Cerebellar nuclear complex (tissue), 1 donor: Measurements from ENCODE around the gene TRABD.

Experiments used
- DNase-seq, 2 experiments: peaks; one replicate each; lab custom pipeline; 2025; lab: John Stamatoyannopoulos, UW

The TRABD gene

DNA sequence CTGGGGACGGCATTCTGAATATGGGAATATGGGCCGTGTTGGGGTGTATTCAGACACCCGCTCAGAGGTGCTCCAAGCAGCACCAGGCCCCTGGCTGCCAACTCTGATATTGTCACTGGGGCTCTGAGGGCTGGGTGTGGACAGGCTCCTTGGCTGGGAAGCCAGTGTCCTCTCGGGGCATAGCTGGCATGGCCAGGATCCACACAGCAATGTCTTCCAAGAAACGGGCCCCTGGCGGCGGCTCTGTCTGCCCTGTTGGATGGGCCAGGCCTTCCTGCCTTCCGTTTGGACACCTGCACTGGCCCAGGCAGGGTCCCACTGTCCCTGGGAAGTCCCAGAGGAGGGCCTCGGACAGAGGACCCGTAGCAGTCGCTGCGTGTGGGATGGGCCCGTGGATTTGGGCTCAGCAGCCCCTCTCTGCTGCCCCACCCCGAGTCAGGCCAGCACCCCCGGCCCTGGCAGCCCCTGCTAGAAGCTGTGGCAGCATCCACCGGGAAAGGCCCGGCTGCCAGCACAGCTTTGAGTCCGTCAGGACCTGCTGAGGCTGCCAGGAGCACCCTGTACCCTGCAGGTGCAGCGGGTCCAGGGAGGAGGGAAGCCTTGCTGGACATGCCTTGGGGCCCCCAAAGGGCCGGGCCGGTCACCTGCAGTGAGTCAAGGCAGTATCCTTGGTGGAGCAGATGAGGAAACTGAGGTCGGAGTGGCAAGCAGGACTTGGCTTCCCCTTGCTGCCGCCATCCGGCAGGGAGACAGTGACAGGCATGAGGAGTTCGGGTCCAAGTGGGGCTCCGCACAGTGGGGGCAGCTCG, 11.1 kb upstream of the TRABD start:
- DNase-seq: peak in 1 of 2 experiments; percentile 23

DNA sequence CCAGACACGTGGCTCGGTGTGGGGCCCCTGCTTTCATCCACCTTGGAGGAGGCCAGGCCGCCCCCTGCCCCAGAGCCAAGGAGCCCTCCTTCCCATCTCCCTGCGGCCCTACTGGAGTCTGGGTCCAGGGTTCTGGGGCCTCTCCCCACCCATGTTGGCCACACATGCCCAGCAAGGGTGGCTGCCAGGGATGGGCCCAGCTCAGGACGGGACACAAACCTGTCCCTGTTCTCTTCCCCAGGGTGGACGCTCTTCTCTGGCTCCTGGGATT, 10.6 kb upstream of the TRABD start:
- DNase-seq: no peak

DNA sequence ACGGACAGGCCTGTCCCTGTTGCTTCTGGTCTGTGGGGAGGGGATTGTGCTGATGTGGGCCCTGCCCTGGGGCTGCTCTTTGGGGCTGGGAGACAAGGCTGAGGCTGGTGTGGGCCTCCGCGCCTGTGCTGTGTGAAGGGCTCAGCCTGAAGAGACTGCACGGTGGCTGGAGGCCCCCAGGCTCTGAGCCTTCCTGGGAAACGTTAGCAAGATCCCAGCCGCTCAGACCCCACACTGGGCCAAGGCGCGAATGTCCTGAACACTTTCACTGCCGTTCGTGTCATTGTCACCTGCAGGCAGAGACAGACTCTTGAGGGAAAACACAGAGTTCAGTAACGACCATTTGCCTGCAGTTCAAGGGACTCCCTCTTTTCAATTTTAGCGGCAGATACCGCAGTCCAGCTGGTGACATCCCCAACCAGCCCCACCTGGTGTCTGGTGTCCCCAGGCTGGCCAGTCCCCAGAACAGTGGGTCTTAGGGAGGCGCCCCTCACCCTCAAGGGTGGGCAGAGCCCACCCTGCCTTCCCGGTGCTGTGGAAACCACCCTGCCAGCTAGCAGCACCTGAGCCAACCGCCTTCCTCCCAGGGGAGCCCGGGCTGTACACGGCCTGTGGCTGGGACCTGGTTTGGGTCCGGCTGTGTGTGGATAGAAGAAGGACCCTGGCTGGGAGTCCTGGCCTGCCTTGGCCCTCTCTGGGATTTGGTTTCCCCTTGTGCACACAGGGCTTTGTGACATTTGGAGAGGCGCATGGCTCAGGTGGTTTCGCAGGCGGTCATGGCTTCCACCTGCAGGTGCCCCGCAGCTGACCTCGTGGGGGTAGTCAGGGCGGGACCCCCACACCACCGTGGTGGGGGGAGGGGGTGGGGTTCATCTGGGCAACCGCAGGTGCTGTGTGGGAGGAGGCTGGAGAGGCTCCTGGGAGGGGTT, 9.5 kb upstream of the TRABD start:
- DNase-seq: no peak

DNA sequence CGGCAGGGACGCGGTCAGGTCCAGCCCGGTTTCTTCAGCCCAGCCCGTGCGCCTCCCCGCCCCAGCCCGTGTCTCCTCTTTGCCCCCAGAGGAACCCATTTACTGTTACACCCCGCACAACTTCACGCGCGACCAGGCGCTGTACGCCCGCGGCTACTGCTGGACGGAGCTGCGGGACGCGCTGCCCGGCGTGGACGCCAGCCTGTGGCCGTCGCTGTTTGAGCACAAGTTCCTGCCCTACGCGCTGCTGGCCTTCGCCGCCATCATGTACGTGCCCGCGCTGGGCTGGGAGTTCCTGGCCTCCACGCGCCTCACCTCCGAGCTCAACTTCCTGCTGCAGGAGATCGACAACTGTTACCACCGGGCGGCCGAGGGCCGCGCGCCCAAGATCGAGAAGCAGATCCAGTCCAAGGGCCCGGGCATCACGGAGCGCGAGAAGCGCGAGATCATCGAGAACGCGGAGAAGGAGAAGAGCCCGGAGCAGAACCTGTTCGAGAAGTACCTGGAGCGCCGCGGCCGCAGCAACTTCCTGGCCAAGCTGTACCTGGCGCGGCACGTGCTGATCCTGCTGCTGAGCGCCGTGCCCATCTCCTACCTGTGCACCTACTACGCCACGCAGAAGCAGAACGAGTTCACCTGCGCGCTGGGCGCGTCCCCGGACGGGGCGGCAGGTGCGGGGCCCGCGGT, 8.7 kb upstream of the TRABD start:
- DNase-seq: no peak

DNA sequence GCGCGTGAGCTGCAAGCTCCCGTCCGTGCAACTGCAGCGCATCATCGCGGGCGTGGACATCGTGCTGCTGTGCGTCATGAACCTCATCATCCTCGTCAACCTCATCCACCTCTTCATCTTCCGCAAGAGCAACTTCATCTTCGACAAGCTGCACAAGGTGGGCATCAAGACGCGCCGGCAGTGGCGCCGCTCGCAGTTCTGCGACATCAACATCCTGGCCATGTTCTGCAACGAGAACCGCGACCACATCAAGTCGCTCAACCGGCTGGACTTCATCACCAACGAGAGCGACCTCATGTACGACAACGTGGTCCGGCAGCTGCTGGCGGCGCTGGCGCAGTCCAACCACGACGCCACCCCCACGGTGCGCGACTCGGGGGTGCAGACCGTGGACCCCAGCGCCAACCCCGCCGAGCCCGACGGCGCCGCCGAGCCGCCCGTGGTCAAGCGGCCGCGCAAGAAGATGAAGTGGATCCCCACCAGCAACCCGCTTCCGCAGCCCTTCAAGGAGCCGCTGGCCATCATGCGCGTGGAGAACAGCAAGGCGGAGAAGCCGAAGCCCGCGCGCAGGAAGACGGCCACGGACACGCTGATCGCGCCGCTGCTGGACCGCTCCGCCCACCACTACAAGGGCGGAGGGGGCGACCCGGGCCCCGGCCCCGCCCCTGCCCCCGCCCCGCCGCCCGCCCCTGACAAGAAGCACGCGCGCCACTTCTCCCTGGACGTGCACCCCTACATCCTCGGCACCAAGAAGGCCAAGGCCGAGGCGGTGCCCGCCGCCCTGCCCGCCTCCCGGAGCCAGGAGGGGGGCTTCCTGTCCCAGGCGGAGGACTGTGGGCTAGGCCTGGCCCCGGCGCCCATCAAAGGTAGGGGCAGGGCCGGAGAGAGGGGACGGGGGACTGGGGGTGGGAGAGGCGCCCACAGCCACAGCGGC, 7.9 kb upstream of the TRABD start:
- DNase-seq: no peak

DNA sequence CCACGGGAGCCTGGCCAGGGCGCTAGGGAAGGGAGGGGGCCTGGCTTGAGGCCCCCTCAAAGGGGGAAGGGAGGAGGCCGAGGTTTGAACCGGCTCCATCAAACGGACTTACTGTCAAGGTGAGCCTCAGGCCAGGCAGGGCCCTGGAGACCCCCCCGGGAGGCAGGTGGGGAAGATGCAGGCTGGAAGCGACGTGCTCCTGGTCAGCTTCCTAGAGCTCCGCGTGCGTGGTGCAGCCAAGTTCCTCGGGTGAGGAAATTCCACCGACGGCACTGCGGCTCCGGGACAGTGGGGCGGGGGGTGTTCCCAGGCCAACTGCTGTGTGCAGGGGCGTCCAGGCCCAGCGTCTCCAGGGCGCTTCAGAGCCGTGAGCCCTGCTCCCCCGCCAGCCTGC, 7.2 kb upstream of the TRABD start:
- no peak for DNase-seq

DNA sequence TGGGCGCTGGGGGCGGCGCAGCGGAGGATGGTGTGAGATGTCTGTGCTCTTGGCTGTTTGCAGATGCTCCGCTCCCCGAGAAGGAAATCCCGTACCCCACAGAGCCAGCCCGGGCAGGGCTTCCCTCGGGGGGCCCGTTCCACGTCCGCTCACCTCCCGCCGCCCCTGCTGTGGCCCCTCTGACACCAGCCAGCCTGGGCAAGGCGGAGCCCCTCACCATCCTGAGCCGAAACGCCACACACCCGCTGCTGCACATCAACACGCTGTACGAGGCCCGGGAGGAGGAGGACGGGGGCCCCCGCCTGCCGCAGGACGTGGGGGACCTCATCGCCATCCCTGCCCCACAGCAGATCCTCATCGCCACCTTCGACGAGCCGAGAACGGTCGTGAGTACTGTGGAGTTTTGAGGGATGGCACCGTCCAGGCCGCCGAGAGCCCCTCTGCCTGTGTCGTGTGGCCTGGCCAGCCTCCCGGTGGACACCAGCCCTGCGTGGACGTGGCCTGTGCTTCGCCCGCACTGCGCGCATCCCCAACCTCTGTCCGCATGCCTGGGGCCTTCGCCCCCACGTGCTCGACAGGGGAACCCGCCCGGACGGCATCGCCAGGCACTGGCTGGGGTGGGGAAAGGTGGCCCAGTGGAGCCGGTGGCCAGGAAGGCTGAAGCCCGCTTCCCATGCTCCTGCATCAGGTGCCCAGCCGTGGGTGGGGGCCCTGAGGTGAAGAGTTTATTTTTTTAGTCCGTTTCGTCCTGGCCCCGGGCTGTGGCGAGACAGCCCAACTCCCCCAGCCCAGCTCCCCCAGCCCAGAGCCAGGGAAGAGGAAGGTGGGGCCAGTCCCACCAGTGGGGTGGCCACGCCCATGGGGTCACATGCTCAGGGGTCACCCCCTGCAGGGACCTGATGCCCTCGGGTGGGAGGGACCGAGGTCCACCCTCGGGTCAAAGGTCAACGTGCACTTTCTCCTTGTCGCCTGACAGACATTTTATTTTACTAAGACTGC, 6.5 kb upstream of the TRABD start:
- DNase-seq: no peak

DNA sequence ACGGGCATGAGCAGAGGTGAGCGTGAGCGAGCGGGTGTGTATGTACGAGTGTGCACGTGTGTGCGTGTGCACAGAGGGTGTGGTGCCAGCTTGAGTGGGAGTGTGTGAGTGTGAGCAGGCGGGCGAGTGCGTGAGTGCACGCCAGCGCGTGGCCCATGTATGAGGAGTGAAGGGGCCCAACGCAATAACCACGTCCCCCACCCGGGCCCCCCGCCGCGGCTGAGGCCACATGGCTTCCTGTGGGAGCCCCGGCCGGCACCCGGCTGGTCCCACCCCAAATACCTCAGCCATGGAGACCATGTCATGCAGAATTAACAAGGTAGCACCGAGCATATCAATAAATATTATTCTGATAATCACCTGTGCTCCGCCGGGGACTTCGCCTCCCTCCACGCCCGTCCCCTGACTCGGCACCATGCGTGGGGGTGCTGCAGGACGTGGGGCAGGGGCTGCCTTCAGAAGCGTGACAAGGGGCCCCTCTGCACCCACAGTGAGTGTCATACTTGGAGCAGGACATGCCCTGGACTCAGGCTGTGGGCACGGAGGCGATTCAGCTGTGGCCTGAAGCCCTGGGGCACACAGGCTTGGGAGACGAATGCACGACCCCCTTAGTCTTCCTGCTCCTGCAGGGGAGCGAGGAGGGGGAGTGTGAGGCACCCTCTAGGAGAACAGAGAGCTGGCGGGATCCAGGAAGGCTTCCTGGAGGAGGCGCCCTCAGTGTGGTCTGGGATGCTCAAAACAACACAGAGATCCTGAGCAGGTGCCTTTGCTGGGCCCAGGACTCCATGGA, 5.6 kb upstream of the TRABD start:
- DNase-seq: no peak

DNA sequence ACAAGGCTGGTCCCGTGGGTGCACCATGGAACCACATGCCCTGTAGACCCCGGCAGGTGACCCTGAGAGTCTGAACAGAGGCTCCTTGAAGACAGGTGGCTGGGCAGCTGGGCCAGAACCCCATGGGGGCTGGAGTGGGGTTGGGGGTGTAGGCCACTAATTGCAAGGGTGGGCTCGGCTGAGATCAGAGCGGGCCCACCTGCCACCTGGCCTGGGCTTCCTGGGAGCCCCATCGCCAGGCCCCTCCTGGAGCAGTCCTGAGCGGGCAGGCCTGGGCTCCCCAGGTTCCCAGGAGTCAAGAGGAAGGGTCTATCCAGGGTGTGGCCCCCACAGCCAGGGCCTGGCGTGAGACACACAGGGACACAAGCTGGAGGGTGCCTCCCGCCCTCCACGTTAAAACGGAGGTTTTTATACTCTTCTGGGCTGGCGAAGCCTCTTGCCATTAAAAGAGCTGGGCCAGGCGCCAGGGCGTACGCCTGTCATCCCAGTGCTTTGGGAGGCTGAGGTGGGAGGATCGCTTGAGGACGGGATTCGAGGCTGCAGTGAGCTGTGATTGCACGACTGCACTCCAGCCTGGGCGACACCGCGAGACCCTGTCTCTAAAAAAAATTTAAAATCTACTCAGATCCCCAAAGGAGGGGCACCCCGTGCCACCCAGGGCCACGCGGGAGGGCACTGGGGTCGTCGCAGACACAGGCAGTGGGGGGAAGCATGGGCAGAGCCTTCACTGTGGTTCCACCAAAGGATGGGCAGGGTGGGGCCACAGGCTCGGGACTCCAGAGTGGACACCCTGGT, 4.8 kb upstream of the TRABD start:
- no peak for DNase-seq

DNA sequence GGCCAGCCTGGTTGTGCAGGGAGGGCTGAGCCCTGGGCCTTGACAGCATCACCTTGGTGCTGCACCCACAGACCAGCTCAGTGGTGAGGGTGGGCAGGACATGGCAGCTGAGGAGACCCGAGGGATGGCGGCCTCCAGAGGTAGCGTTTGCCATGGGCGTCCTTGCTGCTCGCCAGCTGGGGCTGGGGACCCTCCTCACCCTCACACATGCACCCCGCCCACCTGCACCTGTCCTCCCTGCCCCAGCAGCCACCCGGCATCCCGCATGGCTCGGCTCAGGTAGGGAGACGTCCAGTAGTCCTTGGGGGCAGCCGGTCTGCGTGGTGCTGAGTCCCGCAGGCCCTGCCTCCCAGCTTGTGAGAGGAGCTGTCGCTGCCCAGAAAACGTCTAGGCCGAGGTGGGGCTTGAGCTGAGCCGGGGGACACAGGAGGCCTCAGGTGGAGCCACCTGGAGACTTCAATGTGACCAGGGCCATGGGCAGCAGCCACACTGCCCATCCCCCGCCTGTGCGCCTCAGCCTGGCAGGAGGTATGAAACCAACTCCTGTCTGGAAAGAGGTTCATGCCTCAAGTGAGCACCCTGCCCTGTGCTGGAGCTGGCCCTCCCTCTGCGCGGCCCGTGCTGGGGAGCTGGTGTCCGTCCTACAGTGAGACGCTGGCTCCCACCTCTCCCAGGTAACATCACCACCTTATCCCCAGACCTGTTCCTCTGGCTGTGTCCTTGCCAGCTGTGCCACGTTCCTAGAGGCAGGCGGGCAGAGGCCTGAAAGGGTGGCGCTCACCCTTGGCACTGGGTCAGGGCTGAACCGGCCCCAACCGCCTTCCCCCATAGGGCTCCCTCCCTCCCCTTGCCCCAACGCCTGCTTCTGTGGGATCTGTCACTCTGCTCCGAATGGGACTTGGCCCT, 3.3 kb upstream of the TRABD start:
- no peak for DNase-seq

DNA sequence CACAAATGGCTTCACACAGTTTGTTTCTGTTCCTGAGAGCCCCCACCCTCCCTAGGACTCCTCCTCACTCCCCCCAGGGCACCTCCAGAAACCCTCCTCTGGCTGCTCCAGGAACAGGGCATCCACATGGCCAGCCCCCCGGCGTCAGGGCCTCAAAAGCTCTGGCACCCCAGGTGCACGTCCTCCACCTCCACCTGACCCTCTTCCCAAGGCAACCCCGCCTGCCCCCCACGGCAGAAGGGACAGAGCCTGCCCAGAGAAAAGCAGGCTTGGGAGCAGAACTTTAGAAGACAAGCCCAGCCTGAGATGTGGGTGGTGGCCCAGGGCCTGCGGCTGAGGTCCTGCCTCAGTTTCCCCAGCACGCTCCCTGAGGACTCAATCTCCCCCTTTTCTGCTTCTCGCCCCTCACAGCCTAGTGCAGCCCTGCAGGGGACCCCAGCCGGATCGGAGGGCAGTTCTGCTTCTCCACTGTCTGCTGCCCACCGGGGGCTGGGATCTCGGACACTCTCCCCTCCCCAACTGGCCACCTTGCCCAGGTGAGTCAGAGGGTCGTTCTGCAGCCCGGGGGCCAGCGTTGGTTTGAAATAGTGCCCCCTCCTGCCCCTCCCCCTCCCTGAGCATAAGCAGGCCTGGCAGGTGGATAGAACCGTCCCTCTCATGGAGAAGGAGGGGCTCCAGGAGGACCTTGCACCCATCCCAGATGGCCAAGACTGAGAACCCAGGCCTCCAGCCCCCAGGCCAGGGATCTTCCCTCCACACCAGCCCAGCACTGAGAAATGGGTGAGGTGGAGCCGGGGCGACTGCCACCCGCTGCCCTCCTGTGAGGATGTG, 2.4 kb upstream of the TRABD start:
- DNase-seq: no peak

DNA sequence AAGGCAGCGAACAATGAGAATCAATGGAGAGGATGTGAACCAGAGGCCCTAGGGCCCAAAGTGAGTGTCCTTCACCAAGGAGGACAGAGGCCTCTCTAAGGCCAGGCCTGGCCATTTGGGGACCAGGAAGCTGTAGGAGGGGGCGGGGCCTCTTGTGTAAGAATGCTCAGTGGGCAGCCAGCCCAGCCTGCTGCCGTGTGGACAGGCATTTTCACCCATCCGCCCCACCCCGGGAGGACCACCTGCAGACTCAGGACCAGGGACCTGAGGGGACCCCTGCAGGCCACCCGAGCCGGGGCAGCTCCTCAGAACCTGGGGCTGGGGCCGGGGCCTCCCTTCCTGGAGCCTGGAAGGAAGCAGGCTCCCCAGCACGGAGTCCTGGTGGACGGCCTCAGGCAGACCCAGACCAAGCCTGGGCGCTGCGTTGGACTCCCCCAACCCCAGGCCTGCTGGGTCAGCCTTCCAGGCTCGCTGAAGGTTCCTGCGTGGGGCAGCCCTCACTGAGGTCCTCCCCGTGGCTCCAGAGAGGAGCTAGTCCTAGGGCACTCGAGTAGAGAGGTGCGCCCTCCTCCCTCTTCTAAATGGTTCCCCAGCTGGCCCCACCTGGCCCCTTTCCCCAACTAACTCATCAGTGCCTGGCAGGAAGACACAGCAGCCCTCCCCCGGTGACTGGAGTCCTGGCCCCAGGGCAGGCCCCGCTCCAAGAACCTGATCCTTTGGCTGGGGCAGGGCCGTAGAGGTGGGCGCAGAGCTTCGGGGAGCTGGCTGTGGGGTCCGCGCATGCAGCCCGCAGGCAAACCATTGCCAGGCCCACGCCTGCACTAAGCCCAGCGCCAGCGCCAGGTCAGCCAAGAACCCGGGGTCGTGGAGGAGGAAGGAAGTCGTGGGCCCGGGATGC, 1.5 kb upstream of the TRABD start:
- DNase-seq: peak in 1 of 2 experiments; percentile 21

DNA sequence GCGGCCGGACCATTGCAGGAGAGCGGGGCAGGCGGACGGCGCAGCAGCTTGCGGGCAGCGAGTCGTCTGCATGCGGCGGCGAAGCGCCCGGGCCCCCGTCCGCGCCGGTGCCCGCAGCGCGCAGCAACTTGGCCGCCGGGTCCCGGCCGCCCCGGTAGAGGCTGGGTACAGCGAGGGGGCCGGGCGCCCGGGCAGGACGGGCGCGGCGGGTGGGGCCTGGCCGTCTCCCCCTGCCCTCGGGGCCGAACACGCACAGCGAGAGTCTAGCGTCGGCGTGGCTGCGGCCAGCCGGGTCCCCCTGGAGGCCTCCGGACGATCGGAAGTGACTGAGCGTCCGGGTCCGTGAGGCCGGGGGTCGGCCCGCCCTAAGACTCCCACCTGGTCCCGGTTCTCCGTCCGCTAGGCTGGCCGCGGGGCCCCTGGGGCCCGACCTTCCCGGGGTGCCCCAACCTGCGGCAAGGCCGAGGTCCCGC, 775 bp upstream of the TRABD start:
- DNase-seq: no peak

DNA sequence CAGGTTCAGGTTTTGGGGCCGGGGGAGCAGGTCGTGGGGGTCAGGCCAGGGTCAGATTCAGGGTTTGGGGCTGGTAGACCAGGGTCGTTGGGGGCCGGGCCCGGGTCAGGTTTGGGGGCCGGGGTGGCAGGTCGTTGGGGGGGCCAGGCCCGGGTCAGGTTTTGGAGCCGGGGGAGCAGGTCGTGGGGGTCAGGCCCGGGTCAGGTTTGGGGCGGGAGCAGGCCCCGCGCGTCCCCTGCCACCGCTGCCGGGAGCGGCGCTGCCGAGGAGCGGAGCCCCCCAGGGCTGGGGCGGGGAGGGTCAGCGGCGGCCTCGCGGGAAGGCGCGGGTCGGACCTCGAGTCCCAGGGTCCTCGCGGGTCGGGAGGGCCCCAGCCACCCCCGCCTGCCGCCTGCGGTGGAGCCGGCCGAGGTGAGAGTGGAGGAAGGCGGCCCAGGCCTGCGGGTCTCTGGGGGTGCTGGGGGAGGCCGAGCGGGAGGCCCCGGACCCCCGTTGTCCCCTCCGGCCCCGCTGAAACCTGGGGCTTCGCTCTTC, 535 bp downstream of the TRABD start:
- DNase-seq: no peak
